ENCODE measurements around the gene CNTNAP2. TPM values are rescaled to one million over a fixed set of nuclear protein-coding genes. Genes with fewer than 3 reads are reported as not detected.

CNTNAP2 gene
- total and polyA plus RNA-seq, 2 of the 4 experiments (the other 2 are of a cell fraction): not detected

- Histone ChIP-seq H3K9ac (ENCODE audit: low read depth, low read length) (no peak overlapping the region), H2AK9ac (replicated peaks; ENCODE audit: low read depth, low read length, poor library complexity) (no peak overlapping the region), H3K18ac (ENCODE audit: low read depth, low read length) (no peak overlapping the region), H2AFZ (replicated peaks; ENCODE audit: low read length, poor library complexity) (no peak overlapping the region), H4K20me1 (ENCODE audit: insufficient read depth, low read length) (no peaks in the 10 kb centered on the region), H3K4ac (ENCODE audit: low read depth, low read length) (no peak overlapping the region), H3K9me1 (ENCODE audit: insufficient read depth, low read length) (no peaks in the 10 kb centered on the region), H2BK15ac (ENCODE audit: low read depth, low read length) (no peak overlapping the region), H3K14ac (replicated peaks; ENCODE audit: low read depth, low read length) (no peak overlapping the region), H2AK5ac (ENCODE audit: low read depth, low read length) (no peak overlapping the region), H3K79me1 (ENCODE audit: low read depth in 1 of 2, low read length in 2 of 2) (no peaks in the 10 kb centered on the region), H3K27me3 (ENCODE audit: control insufficient read depth, insufficient read depth, low read length) (no peaks in the 10 kb centered on the region), H2BK5ac (ENCODE audit: low read depth, low read length, poor library complexity, severe bottlenecking) (no peak overlapping the region), H3K4me3 (ENCODE audit: insufficient read depth, low read depth, low read length) (no peak overlapping the region), H3K36me3 (ENCODE audit: control insufficient read depth, insufficient read depth, low read length) (no peaks in the 10 kb centered on the region), H3K9me3 (ENCODE audit: control insufficient read depth, insufficient read depth, low read length) (peaks cover 3% of the 10 kb centered on the region; the same call in 1 of the 2 replicates), H3K56ac (ENCODE audit: extremely low read depth, insufficient read depth, low read length) (no peak overlapping the region), H4K8ac (ENCODE audit: low read depth in 2 of 2, low read length in 2 of 2) (no peak overlapping the region), H4K5ac (ENCODE audit: low read depth, low read length) (no peak overlapping the region), H4K91ac (ENCODE audit: insufficient read depth, low read depth, low read length) (no peak overlapping the region), H3K27ac (ENCODE audit: insufficient read depth, low read length) (no peak overlapping the region), H3K23ac (ENCODE audit: low read depth, low read length) (no peak overlapping the region), H3K4me2 (ENCODE audit: low read depth, low read length) (no peak overlapping the region), H2BK120ac (ENCODE audit: low read depth, low read length) (no peak overlapping the region), H3K4me1 (ENCODE audit: control insufficient read depth, insufficient read depth, low read length) (no peaks in the 10 kb centered on the region), H2BK20ac (ENCODE audit: low read depth, low read length) (no peak overlapping the region)
- DNase-seq (no peak), ATAC-seq (ENCODE audit: low read depth) (no peak)
- POLR2A ChIA-PET (ENCODE audit: unreplicated experiment): no interaction called here
- in situ Hi-C loops (cut with MboI; ENCODE audit: low sequenced_read_pairs) (no loop called here), dilution Hi-C loops (cut with HindIII; ENCODE audit: low sequenced_read_pairs, unreplicated experiment) (no loop called here), intact Hi-C loops (cut with micrococcal nuclease) (no loop called here)
- WGBS, 2 experiments (ENCODE audit: extremely low coverage in 2 of 2, insufficient read length in 1 of 2): no CpG with 5 or more reads among the region's 5 CpGs
- no TSS peak for BruUV-seq (replicated peaks)
- CTCF ChIA-PET: no interaction called here
- TF ChIP-seq MAZ (IDR thresholded peaks at IDR 0.05; ENCODE audit: borderline replicate concordance, low read depth, low read length) (no peak), NFE2L2 (IDR thresholded peaks at IDR 0.05; ENCODE audit: low read depth, low read length) (no peak), USF2 (IDR thresholded peaks at IDR 0.05; ENCODE audit: low read depth, low read length) (no peak), BHLHE40 (IDR thresholded peaks at IDR 0.05; ENCODE audit: low read depth, low read length) (no peak), POLR2A (IDR thresholded peaks at IDR 0.05; ENCODE audit: low read depth, low read length) (no peak)
Observed at GRCh38 chr7:146654048-146654447, 537.4 kb downstream of the CNTNAP2 start.
